ENCODE measurements around the gene GIT1.

The GIT1 gene

DNA sequence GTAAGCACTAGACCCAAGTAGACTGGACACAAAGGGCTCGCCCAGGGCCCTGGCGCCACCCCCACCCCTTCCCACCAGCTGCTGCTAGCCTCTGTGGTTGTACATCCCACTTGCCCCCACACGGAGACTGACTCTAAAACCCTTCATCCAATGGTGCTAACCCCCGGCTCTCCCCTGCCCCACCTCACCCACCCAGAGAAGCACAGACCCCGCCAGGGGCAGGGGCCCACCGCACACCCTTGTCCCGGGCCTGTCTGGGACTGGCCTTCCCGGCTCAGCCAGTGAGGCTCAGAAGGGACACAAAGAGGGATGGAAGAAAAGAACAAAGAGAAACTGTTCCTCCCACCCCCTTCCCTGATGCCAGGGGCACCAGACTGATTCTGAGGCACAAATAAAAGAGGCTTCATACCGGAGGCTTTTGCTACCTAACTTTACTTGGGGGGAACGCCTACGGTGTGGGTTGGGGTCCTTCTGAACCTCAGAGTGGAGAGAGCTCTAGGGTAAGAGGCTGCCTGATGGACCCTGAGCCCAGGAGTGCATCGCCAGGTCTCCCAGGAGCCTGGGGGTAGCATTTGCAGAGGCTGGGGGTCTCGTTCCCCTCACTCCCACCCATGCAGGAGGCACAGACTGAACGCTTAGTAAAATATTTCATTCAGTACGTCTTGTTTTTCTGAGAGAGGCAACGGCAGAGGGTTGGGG is 25.1 kb upstream of the GIT1 start:
- TF ChIP-seq SUZ12 (IDR thresholded peaks at IDR 0.05): no peak
- TF ChIP-seq FOXA1 (IDR thresholded peaks at IDR 0.05): no peak
- TF ChIP-seq, protein P1, sequence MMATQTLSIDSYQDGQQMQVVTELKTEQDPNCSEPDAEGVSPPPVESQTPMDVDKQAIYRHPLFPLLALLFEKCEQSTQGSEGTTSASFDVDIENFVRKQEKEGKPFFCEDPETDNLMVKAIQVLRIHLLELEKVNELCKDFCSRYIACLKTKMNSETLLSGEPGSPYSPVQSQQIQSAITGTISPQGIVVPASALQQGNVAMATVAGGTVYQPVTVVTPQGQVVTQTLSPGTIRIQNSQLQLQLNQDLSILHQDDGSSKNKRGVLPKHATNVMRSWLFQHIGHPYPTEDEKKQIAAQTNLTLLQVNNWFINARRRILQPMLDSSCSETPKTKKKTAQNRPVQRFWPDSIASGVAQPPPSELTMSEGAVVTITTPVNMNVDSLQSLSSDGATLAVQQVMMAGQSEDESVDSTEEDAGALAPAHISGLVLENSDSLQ (IDR thresholded peaks at IDR 0.05): no peak
- no peak for TF ChIP-seq HDGF (IDR thresholded peaks at IDR 0.05; ENCODE audit: borderline replicate concordance)
- no peak for TF ChIP-seq L3MBTL2 (conservative IDR thresholded peaks at IDR 0.05)
- TF ChIP-seq ARNT (IDR thresholded peaks at IDR 0.05): no peak
- no peak for TF ChIP-seq FOXK2 (IDR thresholded peaks at IDR 0.05)
- TF ChIP-seq SP1 (IDR thresholded peaks at IDR 0.05): no peak
- no peak for TF ChIP-seq FOXM1 (IDR thresholded peaks at IDR 0.05; ENCODE audit: borderline replicate concordance)
- TF ChIP-seq TARDBP (IDR thresholded peaks at IDR 0.05): no peak
- no peak for TF ChIP-seq CTBP1 (IDR thresholded peaks at IDR 0.05; ENCODE audit: borderline replicate concordance)
- no peak for TF ChIP-seq BHLHE40 (IDR thresholded peaks at IDR 0.05; ENCODE audit: borderline replicate concordance)
- no peak for TF ChIP-seq ELF4 (IDR thresholded peaks at IDR 0.05)
- no peak for TF ChIP-seq LEF1 (IDR thresholded peaks at IDR 0.05; ENCODE audit: borderline replicate concordance)
- TF ChIP-seq ZNF384 (IDR thresholded peaks at IDR 0.05): no peak
- TF ChIP-seq NFRKB (IDR thresholded peaks at IDR 0.05): no peak
- DNase-seq (ENCODE audit: extremely low spot score): no peak
- ChIA-PET CTCF (interaction anchor here (0.5 kb wide), 1 partner anchor 1775 kb away, joined by 3 read pairs; no protein-coding TSS in a partner anchor), POLR2A (no interaction called here)

DNA sequence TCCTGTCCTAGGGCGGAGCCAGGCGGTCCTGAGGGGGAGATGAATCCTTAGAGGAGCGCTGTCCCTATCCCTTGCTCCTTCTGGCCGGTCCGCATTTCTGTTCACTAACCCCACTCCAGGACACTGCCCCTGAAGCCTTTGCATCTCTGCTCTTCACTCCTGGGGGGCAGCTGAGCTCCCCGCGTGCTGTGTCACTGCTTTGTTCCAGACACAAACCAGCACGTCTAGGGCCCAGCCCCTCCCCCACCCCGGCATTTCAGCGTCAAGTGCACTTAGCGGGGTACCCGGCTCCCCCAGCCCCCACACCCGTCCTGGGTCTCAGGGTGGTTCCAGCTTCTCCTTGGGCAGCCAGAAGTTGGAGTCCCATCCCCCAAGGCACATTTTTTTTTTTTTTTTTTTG is 24.4 kb upstream of the GIT1 start:
- TF ChIP-seq FOXM1 (IDR thresholded peaks at IDR 0.05; ENCODE audit: borderline replicate concordance): no peak
- TF ChIP-seq FOXA1 (IDR thresholded peaks at IDR 0.05): no peak
- TF ChIP-seq NFRKB (IDR thresholded peaks at IDR 0.05): no peak
- no peak for TF ChIP-seq L3MBTL2 (conservative IDR thresholded peaks at IDR 0.05)
- no peak for TF ChIP-seq ELF4 (IDR thresholded peaks at IDR 0.05)
- no peak for TF ChIP-seq TARDBP (IDR thresholded peaks at IDR 0.05)
- no peak for TF ChIP-seq ZNF384 (IDR thresholded peaks at IDR 0.05)
- TF ChIP-seq ARNT (IDR thresholded peaks at IDR 0.05): no peak
- TF ChIP-seq CTBP1 (IDR thresholded peaks at IDR 0.05; ENCODE audit: borderline replicate concordance): no peak
- TF ChIP-seq SP1 (IDR thresholded peaks at IDR 0.05): no peak
- TF ChIP-seq, protein P1 (IDR thresholded peaks at IDR 0.05): no peak
- TF ChIP-seq SUZ12 (IDR thresholded peaks at IDR 0.05): no peak
- no peak for TF ChIP-seq HDGF (IDR thresholded peaks at IDR 0.05; ENCODE audit: borderline replicate concordance)
- TF ChIP-seq FOXK2 (IDR thresholded peaks at IDR 0.05): no peak
- no peak for TF ChIP-seq BHLHE40 (IDR thresholded peaks at IDR 0.05; ENCODE audit: borderline replicate concordance)
- no peak for TF ChIP-seq LEF1 (IDR thresholded peaks at IDR 0.05; ENCODE audit: borderline replicate concordance)
- ChIA-PET CTCF (no interaction called here), POLR2A (no interaction called here)
- no peak for DNase-seq (ENCODE audit: extremely low spot score)

DNA sequence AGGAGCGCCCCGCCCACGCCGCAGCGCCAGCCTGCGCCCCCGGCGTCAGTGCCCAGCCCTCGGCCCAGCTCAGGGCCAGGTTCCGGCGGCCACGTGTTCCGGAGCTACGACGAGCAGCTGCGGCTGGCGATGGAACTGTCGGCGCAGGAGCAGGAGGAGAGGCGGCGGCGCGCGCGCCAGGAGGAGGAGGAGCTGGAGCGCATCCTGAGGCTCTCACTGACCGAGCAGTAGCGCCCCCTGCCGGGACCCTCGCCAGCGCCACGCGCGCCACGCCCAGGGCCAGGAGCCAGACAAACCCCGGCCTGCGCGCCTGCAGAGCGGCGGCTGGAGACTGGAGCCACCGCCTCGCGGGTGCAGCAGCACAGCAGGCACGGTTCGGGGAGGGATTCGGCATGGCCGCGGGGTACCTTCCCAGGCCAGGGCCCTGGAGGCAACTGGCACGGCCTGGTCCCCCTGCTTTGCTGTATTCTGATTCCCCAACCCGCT is 23.9 kb upstream of the GIT1 start:
- no peak for DNase-seq (ENCODE audit: extremely low spot score)
- ChIA-PET POLR2A (no interaction called here), CTCF (no interaction called here)
- TF ChIP-seq, protein P1 (IDR thresholded peaks at IDR 0.05): no peak
- TF ChIP-seq FOXA1 (IDR thresholded peaks at IDR 0.05) (no peak), SUZ12 (IDR thresholded peaks at IDR 0.05) (no peak), LEF1 (IDR thresholded peaks at IDR 0.05; ENCODE audit: borderline replicate concordance) (no peak), ZNF384 (IDR thresholded peaks at IDR 0.05) (no peak), BHLHE40 (IDR thresholded peaks at IDR 0.05; ENCODE audit: borderline replicate concordance) (no peak)

DNA sequence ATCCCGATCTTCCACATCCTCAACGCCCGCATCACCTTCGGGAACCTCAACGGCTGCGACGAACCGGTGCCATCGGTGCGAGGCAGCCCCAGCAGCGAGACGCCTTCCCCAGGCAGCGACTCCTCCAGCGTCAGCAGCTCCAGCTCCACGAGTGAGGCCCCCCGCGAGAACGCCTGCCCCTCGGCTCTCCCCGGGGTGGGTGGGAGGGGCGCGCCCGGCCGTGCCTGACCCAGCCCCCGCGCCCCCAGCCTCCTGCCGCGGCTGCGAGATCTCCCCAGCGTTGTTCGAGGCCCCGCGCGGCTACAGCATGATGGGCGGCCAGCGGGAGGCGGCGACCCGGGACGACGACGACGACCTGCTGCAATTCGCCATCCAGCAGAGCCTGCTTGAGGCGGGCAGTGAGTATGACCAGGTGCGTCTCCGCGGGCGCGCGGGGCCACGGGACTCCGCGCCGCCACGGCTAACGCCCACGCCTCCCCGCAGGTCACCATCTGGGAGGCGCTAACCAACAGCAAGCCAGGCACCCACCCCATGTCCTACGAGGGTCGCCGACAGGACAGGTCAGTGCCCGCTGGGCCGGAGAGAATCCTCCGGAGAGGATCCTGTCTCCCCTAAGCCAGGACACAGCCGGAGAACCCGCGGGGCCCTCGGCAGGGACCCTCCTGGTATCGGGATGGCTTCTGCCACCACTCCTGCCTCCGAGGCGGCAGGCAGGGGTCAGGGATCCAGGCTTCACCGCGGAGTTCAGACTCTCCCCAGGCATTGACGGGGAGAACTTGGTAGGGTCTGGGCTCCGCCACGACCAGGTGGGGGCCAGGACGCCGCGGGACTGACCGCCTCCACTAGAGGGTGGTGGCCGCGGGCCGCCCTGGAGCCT is 23.2 kb upstream of the GIT1 start:
- DNase-seq (ENCODE audit: extremely low spot score): no peak
- POLR2A ChIA-PET: no interaction called here
- no peak for TF ChIP-seq HDGF (IDR thresholded peaks at IDR 0.05; ENCODE audit: borderline replicate concordance)
- no peak for TF ChIP-seq FOXK2 (IDR thresholded peaks at IDR 0.05)
- CTCF ChIA-PET: no interaction called here

DNA sequence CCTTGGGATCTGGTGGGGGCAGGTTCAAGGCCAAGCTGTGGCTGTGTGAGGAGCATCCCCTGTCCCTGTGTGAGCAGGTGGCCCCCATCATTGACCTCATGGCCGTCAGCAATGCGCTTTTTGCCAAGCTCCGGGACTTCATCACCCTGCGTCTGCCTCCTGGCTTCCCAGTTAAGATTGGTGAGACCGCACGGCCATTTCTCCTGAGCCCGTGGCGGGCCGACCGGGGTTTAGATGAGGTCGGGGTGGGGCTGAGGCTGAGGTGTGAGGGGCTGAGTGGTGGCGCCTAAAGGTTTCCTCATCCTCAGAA is 22.6 kb upstream of the GIT1 start:
- ChIA-PET CTCF (no interaction called here), POLR2A (no interaction called here)
- TF ChIP-seq LEF1 (IDR thresholded peaks at IDR 0.05; ENCODE audit: borderline replicate concordance) (no peak), HDGF (IDR thresholded peaks at IDR 0.05; ENCODE audit: borderline replicate concordance) (no peak), SUZ12 (IDR thresholded peaks at IDR 0.05) (no peak), ARNT (IDR thresholded peaks at IDR 0.05) (no peak), ZNF384 (IDR thresholded peaks at IDR 0.05) (no peak), L3MBTL2 (conservative IDR thresholded peaks at IDR 0.05) (no peak), BHLHE40 (IDR thresholded peaks at IDR 0.05; ENCODE audit: borderline replicate concordance) (no peak), TARDBP (IDR thresholded peaks at IDR 0.05) (no peak), CTBP1 (IDR thresholded peaks at IDR 0.05; ENCODE audit: borderline replicate concordance) (no peak)
- no peak for DNase-seq (ENCODE audit: extremely low spot score)

Measured in HEK293T (cell line).